Transverse colon (tissue), 4 donors: ENCODE data around the gene CATSPERE.

Experiments
- EP300 ChIP-seq: sonication (generic); formaldehyde crosslinking; IDR thresholded peaks from one replicate; pipeline ENCODE4 v1.6.1; 2017; ENCODE audit warnings: antibody characterized with exemption, low read depth
- POLR2A ChIP-seq: fragments of 450-650 bp; IDR thresholded peaks from one replicate; pipeline ENCODE4 v1.6.1; 2016; ENCODE audit warnings: antibody characterized with exemption, mild to moderate bottlenecking, moderate library complexity
- POLR2AphosphoS5 ChIP-seq, 3 donors: sonication (generic); formaldehyde crosslinking; IDR thresholded peaks; one replicate each; pipeline ENCODE4 v1.6.1; 2016; ENCODE audit warnings: antibody characterized with exemption in 3 of 3
- TF ChIP-seq, protein P1 (sequence below), 5 experiments: fragments of 200-600 bp in 3 of 5; fragments of 450-650 bp in 2 of 5; sonication (generic) in 3 of 5; IDR thresholded peaks; 1 replicate in 2 of 5; 2 replicates in 3 of 5; pipeline ENCODE4 v1.5.1; 2016 to 2017; ENCODE audit warnings: antibody characterized with exemption in 5 of 5, inconsistent platforms in 3 of 5, mild to moderate bottlenecking in 2 of 5, moderate library complexity in 1 of 5

DNA sequence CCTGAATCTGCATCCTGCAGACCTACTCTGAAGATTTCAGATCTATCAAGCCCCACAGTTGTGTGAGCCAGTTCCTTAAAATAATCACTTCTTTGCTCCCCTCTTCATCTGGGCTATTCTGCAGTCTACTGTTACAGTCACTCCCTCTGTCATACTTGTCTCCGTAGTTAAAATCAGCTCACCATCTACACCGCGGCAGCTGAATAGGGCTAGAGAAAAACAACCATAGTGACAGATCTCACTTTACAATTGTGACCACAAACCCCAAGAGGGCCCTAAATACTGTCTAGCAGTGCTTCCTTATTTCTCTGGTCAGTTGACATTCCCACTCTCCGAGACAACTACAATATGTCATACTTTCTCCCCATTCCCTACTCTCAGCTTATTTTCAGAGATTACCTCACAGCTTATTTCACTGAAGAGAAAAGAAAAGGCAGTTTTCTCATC, 204.7 kb downstream of the CATSPERE start:
- TF ChIP-seq, protein P1, sequence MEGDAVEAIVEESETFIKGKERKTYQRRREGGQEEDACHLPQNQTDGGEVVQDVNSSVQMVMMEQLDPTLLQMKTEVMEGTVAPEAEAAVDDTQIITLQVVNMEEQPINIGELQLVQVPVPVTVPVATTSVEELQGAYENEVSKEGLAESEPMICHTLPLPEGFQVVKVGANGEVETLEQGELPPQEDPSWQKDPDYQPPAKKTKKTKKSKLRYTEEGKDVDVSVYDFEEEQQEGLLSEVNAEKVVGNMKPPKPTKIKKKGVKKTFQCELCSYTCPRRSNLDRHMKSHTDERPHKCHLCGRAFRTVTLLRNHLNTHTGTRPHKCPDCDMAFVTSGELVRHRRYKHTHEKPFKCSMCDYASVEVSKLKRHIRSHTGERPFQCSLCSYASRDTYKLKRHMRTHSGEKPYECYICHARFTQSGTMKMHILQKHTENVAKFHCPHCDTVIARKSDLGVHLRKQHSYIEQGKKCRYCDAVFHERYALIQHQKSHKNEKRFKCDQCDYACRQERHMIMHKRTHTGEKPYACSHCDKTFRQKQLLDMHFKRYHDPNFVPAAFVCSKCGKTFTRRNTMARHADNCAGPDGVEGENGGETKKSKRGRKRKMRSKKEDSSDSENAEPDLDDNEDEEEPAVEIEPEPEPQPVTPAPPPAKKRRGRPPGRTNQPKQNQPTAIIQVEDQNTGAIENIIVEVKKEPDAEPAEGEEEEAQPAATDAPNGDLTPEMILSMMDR (IDR thresholded peaks at IDR 0.05): no peak
- TF ChIP-seq POLR2AphosphoS5 (IDR thresholded peaks at IDR 0.05) (no peak), POLR2A (no peak), EP300 (no peak)
